Measurements from ENCODE around the gene TCAF2. TPM values are rescaled to one million over a fixed set of nuclear protein-coding genes. Genes with fewer than 3 reads are reported as not detected.
A peak's percentile ranks its signal among the peaks of the same experiment; 100 is the strongest.
"Not testable (repeated sequence)": the region's sequence is repeated elsewhere in the genome, so short reads cannot be mapped to it uniquely, and the experiment has no call there.

TCAF2 gene
- total and polyA plus RNA-seq, 2 of the 4 experiments (the other 2 are of a cell fraction): 3.0 to 3.4 TPM

GRCh38 chr7:143639372-143639771 lies 18.6 kb downstream of the TCAF2 start:
- no CpG with 5 or more reads among the region's 7 CpGs for WGBS, 2 experiments (ENCODE audit: extremely low coverage in 2 of 2, insufficient read length in 1 of 2)
- H3K9ac ChIP-seq (ENCODE audit: low read depth, low read length); H2BK5ac ChIP-seq (ENCODE audit: low read depth, low read length, poor library complexity, severe bottlenecking); H3K14ac ChIP-seq (replicated peaks; ENCODE audit: low read depth, low read length); H4K20me1 ChIP-seq (ENCODE audit: insufficient read depth, low read length); H2BK120ac ChIP-seq (ENCODE audit: low read depth, low read length); H3K27ac ChIP-seq (ENCODE audit: insufficient read depth, low read length); H3K9me3 ChIP-seq (ENCODE audit: control insufficient read depth, insufficient read depth, low read length); DNase-seq; H4K5ac ChIP-seq (ENCODE audit: low read depth, low read length); in situ Hi-C loops (cut with MboI; ENCODE audit: low sequenced_read_pairs); H3K4me1 ChIP-seq (ENCODE audit: control insufficient read depth, insufficient read depth, low read length); POLR2A ChIA-PET (ENCODE audit: unreplicated experiment); H3K4me2 ChIP-seq (ENCODE audit: low read depth, low read length); H3K79me1 ChIP-seq (ENCODE audit: low read depth in 1 of 2, low read length in 2 of 2); H2BK15ac ChIP-seq (ENCODE audit: low read depth, low read length); H4K91ac ChIP-seq (ENCODE audit: insufficient read depth, low read depth, low read length); H3K4ac ChIP-seq (ENCODE audit: low read depth, low read length); H3K4me3 ChIP-seq (ENCODE audit: insufficient read depth, low read depth, low read length); CTCF ChIA-PET; H3K27me3 ChIP-seq (ENCODE audit: control insufficient read depth, insufficient read depth, low read length); H4K8ac ChIP-seq (ENCODE audit: low read depth in 2 of 2, low read length in 2 of 2); H2AFZ ChIP-seq (replicated peaks; ENCODE audit: low read length, poor library complexity); dilution Hi-C loops (cut with HindIII; ENCODE audit: low sequenced_read_pairs, unreplicated experiment); H3K36me3 ChIP-seq (ENCODE audit: control insufficient read depth, insufficient read depth, low read length); BruUV-seq (replicated peaks); H3K23ac ChIP-seq (ENCODE audit: low read depth, low read length); H3K56ac ChIP-seq (ENCODE audit: extremely low read depth, insufficient read depth, low read length); intact Hi-C loops (cut with micrococcal nuclease); H3K9me1 ChIP-seq (ENCODE audit: insufficient read depth, low read length); H3K18ac ChIP-seq (ENCODE audit: low read depth, low read length); H2AK5ac ChIP-seq (ENCODE audit: low read depth, low read length); H2BK20ac ChIP-seq (ENCODE audit: low read depth, low read length); H2AK9ac ChIP-seq (replicated peaks; ENCODE audit: low read depth, low read length, poor library complexity): not testable (repeated sequence)
- ATAC-seq (ENCODE audit: low read depth): peak; percentile 87

- H2AFZ ChIP-seq (replicated peaks; ENCODE audit: low read length, poor library complexity); H3K23ac ChIP-seq (ENCODE audit: low read depth, low read length); H2AK5ac ChIP-seq (ENCODE audit: low read depth, low read length); H3K36me3 ChIP-seq (ENCODE audit: control insufficient read depth, insufficient read depth, low read length); H3K9me3 ChIP-seq (ENCODE audit: control insufficient read depth, insufficient read depth, low read length); intact Hi-C loops (cut with micrococcal nuclease); H2BK5ac ChIP-seq (ENCODE audit: low read depth, low read length, poor library complexity, severe bottlenecking); H2AK9ac ChIP-seq (replicated peaks; ENCODE audit: low read depth, low read length, poor library complexity); H3K79me1 ChIP-seq (ENCODE audit: low read depth in 1 of 2, low read length in 2 of 2); dilution Hi-C loops (cut with HindIII; ENCODE audit: low sequenced_read_pairs, unreplicated experiment); POLR2A ChIA-PET (ENCODE audit: unreplicated experiment); H2BK15ac ChIP-seq (ENCODE audit: low read depth, low read length); H3K9me1 ChIP-seq (ENCODE audit: insufficient read depth, low read length); H2BK20ac ChIP-seq (ENCODE audit: low read depth, low read length); H3K4me2 ChIP-seq (ENCODE audit: low read depth, low read length); H3K14ac ChIP-seq (replicated peaks; ENCODE audit: low read depth, low read length); H3K27me3 ChIP-seq (ENCODE audit: control insufficient read depth, insufficient read depth, low read length); H3K56ac ChIP-seq (ENCODE audit: extremely low read depth, insufficient read depth, low read length); CTCF ChIA-PET; ATAC-seq (ENCODE audit: low read depth); H2BK120ac ChIP-seq (ENCODE audit: low read depth, low read length); H4K5ac ChIP-seq (ENCODE audit: low read depth, low read length); H3K4me1 ChIP-seq (ENCODE audit: control insufficient read depth, insufficient read depth, low read length); H4K20me1 ChIP-seq (ENCODE audit: insufficient read depth, low read length); H3K18ac ChIP-seq (ENCODE audit: low read depth, low read length); H3K4me3 ChIP-seq (ENCODE audit: insufficient read depth, low read depth, low read length); DNase-seq; H3K4ac ChIP-seq (ENCODE audit: low read depth, low read length); H3K9ac ChIP-seq (ENCODE audit: low read depth, low read length); H3K27ac ChIP-seq (ENCODE audit: insufficient read depth, low read length); H4K8ac ChIP-seq (ENCODE audit: low read depth in 2 of 2, low read length in 2 of 2); in situ Hi-C loops (cut with MboI; ENCODE audit: low sequenced_read_pairs); BruUV-seq (replicated peaks); H4K91ac ChIP-seq (ENCODE audit: insufficient read depth, low read depth, low read length): not testable (repeated sequence)
- WGBS, 2 experiments (ENCODE audit: extremely low coverage in 2 of 2, insufficient read length in 1 of 2): no CpG with 5 or more reads among the region's 9 CpGs
Observed at GRCh38 chr7:143640528-143641189, 19.9 kb downstream of the TCAF2 start.

Data from IMR-90 (cell line).